Common myeloid progenitor, CD34-positive (primary cell): Measurements from ENCODE around the gene LIMCH1.

Source experiments
- CTCF ChIA-PET: fragments of 350-600 bp; sonication (Branson Sonifier 250); formaldehyde crosslinking; loops from one replicate; lab custom pipeline; 2021; ENCODE audit warnings: antibody characterized with exemption; lab: Charles Lee
- POLR2A ChIA-PET: fragments of 350-600 bp; sonication (Branson Sonifier 250); formaldehyde crosslinking; loops from one replicate; lab custom pipeline; 2021; ENCODE audit warnings: antibody characterized with exemption; lab: Charles Lee
- DNase-seq, 3 donors: peaks; one replicate each; pipeline versions ENCODE4 v3.0.0 to v3.0.0-alpha.2; 2013
- H3K27ac ChIP-seq, 2 experiments: 1 replicate in 1 of 2; 2 replicates in 1 of 2; pipeline ENCODE4 v1.7.0; 2013; ENCODE audit warnings: inconsistent platforms in 2 of 2, low read length in 2 of 2, mild to moderate bottlenecking in 2 of 2, low read depth in 1 of 2, moderate library complexity in 1 of 2; ENCODE audit not compliant: severe bottlenecking in 2 of 2, insufficient read depth in 1 of 2, poor library complexity in 1 of 2
- H3K27me3 ChIP-seq, 5 experiments: replicated peaks in 2 of 5; 1 replicate in 3 of 5; 2 replicates in 2 of 5; pipeline versions ENCODE4 v1.6.1 to v1.7.0; 2013; ENCODE audit warnings: low read length in 4 of 5, mild to moderate bottlenecking in 2 of 5, moderate library complexity in 2 of 5, inconsistent platforms in 1 of 5; ENCODE audit not compliant: insufficient read depth in 5 of 5, control insufficient read depth in 4 of 5
- H3K36me3 ChIP-seq, 4 experiments: 1 replicate in 2 of 4; 2 replicates in 2 of 4; pipeline versions ENCODE4 v1.6.1 to v1.7.0; 2013; ENCODE audit warnings: low read length in 3 of 4, control low read depth in 1 of 4, mild to moderate bottlenecking in 1 of 4; ENCODE audit not compliant: control insufficient read depth in 4 of 4, insufficient read depth in 4 of 4
- H3K4me1 ChIP-seq, 4 experiments: 1 replicate in 3 of 4; 2 replicates in 1 of 4; pipeline versions ENCODE4 v1.6.1 to v1.7.1; 2013; ENCODE audit warnings: low read length in 3 of 4, mild to moderate bottlenecking in 3 of 4, control low read depth in 1 of 4, inconsistent platforms in 1 of 4, moderate library complexity in 1 of 4; ENCODE audit not compliant: control insufficient read depth in 4 of 4, insufficient read depth in 4 of 4; ENCODE audit errors: control extremely low read depth in 1 of 4
- H3K4me3 ChIP-seq, 7 experiments: 1 replicate in 4 of 7; 2 replicates in 3 of 7; pipeline versions ENCODE4 v1.5.1 to v1.7.0; 2013; ENCODE audit warnings: mild to moderate bottlenecking in 7 of 7, low read length in 6 of 7, moderate library complexity in 6 of 7, inconsistent platforms in 2 of 7, low read depth in 2 of 7, control low read depth in 1 of 7; ENCODE audit not compliant: insufficient read depth in 4 of 7, control insufficient read depth in 1 of 7; ENCODE audit errors: extremely low read depth in 1 of 7
- H3K9me3 ChIP-seq, 5 experiments: 1 replicate in 4 of 5; 2 replicates in 1 of 5; pipeline versions ENCODE4 v1.6.1 to v1.7.1; 2013; ENCODE audit warnings: low read length in 4 of 5, mild to moderate bottlenecking in 2 of 5, inconsistent platforms in 1 of 5, low read depth in 1 of 5, moderate library complexity in 1 of 5; ENCODE audit not compliant: control insufficient read depth in 4 of 5, insufficient read depth in 2 of 5; ENCODE audit errors: control extremely low read depth in 1 of 5
- WGBS: methylation state at CpG from one replicate; pipeline ENCODE4 v1.1.5; 2013; ENCODE audit not compliant: insufficient coverage; 5-methylcytosine and 5-hydroxymethylcytosine counted together

The LIMCH1 gene

GRCh38 chr4:41546638-41547037 lies 8.7 kb downstream of the LIMCH1 start:
- POLR2A ChIA-PET: interaction anchor here (0.5 kb wide), 1 partner anchor 157 kb away, joined by 4 read pairs; no protein-coding TSS in a partner anchor
- Histone ChIP-seq H3K27ac (no peak overlapping the region), H3K9me3 (no peaks in the 10 kb centered on the region), H3K4me3 (no peak overlapping the region), H3K36me3 (no peaks in the 10 kb centered on the region), H3K27me3 (no peaks in the 10 kb centered on the region), H3K4me1 (peaks cover 0 to 27% (median 4%) of the 10 kb centered on the region in 4 experiments)
- DNase-seq: no peak
- CTCF ChIA-PET: interaction anchor here (1.3 kb wide), 1 partner anchor 13 kb away, joined by 5 read pairs; no protein-coding TSS in a partner anchor
- WGBS: no CpG with 5 or more reads among the region's 2 CpGs

- Histone ChIP-seq H3K27ac (no peak overlapping the region), H3K9me3 (no peaks in the 10 kb centered on the region), H3K27me3 (no peaks in the 10 kb centered on the region), H3K36me3 (no peaks in the 10 kb centered on the region), H3K4me1 (peaks cover 0 to 27% (median 4%) of the 10 kb centered on the region in 4 experiments), H3K4me3 (no peak overlapping the region)
- CTCF ChIA-PET: no interaction called here
- no peak for DNase-seq
- 100% methylated on average over 3 of the region's 3 CpGs for WGBS
- POLR2A ChIA-PET: interaction anchor here (0.5 to 0.7 kb wide), 2 partner anchors 30 to 180 kb away, joined by 3 to 4 read pairs; no protein-coding TSS in a partner anchor
Measured at GRCh38 chr4:41548305-41548880, 10.4 kb downstream of the LIMCH1 start.

- CTCF ChIA-PET: interaction anchor here (1.2 to 1.3 kb wide), 2 partner anchors 9 to 10 kb away, joined by 3 to 5 read pairs; no protein-coding TSS in a partner anchor
- no peaks in the 10 kb centered on the region for H3K36me3 ChIP-seq
- 33% methylated on average over 2 of the region's 3 CpGs for WGBS
- H3K4me3 ChIP-seq: no peak overlapping the region
- H3K27ac ChIP-seq: peak overlapping the region; percentile 27 to 93
- H3K9me3 ChIP-seq: no peaks in the 10 kb centered on the region
- DNase-seq: peak; percentile 20 to 79 (median 70)
- POLR2A ChIA-PET: no interaction called here
- H3K4me1 ChIP-seq: peaks cover 0 to 27% (median 4%) of the 10 kb centered on the region in 4 experiments
- no peaks in the 10 kb centered on the region for H3K27me3 ChIP-seq
Measured at GRCh38 chr4:41549478-41549877, 11.5 kb downstream of the LIMCH1 start.

GRCh38 chr4:41550308-41550707 lies 12.4 kb downstream of the LIMCH1 start:
- Histone ChIP-seq H3K36me3 (no peaks in the 10 kb centered on the region), H3K9me3 (no peaks in the 10 kb centered on the region), H3K4me3 (peak overlapping the region in 1 of 7 experiments; percentile 26), H3K27ac (peak overlapping the region; percentile 90 to 93), H3K27me3 (peaks cover 0 to 3% (median 0%) of the 10 kb centered on the region in 5 experiments), H3K4me1 (peaks cover 0 to 27% (median 4%) of the 10 kb centered on the region in 4 experiments)
- DNase-seq: peak; percentile 86 to 96 (median 93)
- ChIA-PET CTCF (interaction anchor here (1.2 to 1.3 kb wide), 2 partner anchors 9 to 10 kb away, joined by 3 to 5 read pairs; no protein-coding TSS in a partner anchor), POLR2A (no interaction called here)

DNA sequence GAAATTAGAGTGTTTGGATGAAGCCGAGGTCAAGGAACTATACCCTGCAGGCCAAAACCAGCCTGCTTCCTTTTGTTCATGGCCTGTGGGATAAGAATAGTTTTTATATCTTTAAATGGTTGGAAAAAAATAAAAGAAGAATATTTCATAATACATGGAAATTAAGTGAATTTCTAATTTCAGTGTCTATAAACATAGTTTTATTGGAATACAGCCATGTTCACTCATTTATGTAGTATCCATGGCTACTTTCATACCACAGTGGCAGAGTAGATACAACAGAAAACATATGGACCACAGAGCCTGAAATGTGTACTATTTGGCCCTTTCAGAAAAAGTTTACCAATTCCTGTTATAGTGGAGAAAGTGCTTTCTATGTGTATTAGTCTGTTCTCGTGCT lies 13.6 kb downstream of the LIMCH1 start:
- Histone ChIP-seq H3K27me3 (peaks cover 0 to 3% (median 0%) of the 10 kb centered on the region in 5 experiments), H3K27ac (peak overlapping the region in 1 of 2 experiments; percentile 93), H3K9me3 (no peaks in the 10 kb centered on the region), H3K36me3 (no peaks in the 10 kb centered on the region), H3K4me3 (no peak overlapping the region), H3K4me1 (peaks cover 0 to 27% (median 4%) of the 10 kb centered on the region in 4 experiments)
- POLR2A ChIA-PET: no interaction called here
- CTCF ChIA-PET: no interaction called here
- no peak for DNase-seq
- WGBS: 100% methylated on average over 2 of the region's 2 CpGs

DNA sequence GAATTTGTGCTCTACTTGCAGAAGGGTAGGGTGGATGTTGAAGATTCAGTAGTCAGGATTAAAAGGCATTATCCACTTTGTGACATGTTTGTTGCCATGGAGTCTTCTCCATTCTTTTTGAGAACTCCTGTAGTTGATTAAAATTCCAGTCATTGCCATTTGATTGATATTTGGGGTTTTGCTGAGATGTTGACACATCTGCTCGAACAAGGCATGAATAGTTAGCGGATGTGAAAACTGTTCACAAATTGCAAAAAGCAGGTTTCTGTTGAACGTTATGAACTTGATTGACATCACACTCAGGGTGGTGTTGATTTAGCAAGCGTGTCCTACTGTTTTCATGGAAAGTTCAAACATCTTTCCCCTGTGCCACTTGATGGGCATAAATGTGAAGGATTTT lies 16.9 kb downstream of the LIMCH1 start:
- no peak overlapping the region for H3K27ac ChIP-seq
- POLR2A ChIA-PET: no interaction called here
- 97% methylated on average over 4 of the region's 4 CpGs for WGBS
- H3K4me3 ChIP-seq: no peak overlapping the region
- no peaks in the 10 kb centered on the region for H3K9me3 ChIP-seq
- H3K27me3 ChIP-seq: peaks cover 0 to 3% (median 0%) of the 10 kb centered on the region in 5 experiments
- DNase-seq: no peak
- H3K36me3 ChIP-seq: no peaks in the 10 kb centered on the region
- CTCF ChIA-PET: no interaction called here
- H3K4me1 ChIP-seq: peaks cover 0 to 15% (median 1%) of the 10 kb centered on the region in 4 experiments

DNA sequence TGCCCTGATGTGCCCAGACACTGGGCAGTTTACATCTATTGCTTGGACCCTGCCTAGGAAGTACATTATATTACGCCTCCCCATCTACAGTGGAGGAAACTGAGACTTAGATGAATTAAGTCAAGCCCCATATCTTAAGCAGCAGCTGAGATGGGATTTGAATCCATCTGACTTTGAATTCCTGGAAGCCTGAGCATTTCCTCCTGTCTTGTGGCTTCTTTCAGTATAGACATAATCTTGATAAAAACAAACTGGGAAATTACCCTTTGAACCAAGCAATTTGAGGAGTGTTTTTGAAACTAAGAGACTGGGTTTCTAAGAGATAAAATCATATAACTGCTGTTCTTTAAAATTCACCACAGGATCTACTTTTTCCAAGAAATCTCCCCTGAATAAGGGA lies 18.6 kb downstream of the LIMCH1 start:
- Histone ChIP-seq H3K4me1 (peaks cover 0 to 2% (median 0%) of the 10 kb centered on the region in 4 experiments), H3K27ac (no peak overlapping the region), H3K9me3 (no peaks in the 10 kb centered on the region), H3K27me3 (peaks cover 0 to 3% (median 0%) of the 10 kb centered on the region in 5 experiments), H3K36me3 (no peaks in the 10 kb centered on the region), H3K4me3 (no peak overlapping the region)
- no peak for DNase-seq
- ChIA-PET POLR2A (no interaction called here), CTCF (interaction anchor here (1.4 kb wide), 1 partner anchor 9 kb away, joined by 4 read pairs; no protein-coding TSS in a partner anchor)
- WGBS: 64% methylated on average over 1 of the region's 1 CpG
